ENCODE measurements around the gene LAGE3.

Gene LAGE3

DNA sequence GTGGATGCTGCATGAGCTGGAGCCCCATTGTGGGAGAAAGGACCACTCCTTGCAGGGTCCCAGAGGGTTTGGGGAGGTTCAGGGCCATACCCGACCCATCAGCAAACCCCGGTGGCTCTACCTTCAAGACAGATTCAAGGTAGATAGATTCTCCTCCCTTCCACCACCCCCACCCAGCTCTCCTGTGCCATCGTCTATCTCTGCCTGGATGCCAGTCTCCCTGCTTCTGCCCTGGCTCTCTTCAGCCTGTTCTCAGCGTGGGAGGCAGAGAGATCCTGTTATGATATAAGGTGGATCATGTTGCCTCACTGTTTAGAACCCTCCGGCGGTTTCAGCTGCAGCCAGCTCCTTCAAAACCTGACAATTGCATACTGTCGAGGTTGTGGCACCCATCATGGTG, 5.4 kb downstream of the LAGE3 start:
- no peak for DNase-seq

DNA sequence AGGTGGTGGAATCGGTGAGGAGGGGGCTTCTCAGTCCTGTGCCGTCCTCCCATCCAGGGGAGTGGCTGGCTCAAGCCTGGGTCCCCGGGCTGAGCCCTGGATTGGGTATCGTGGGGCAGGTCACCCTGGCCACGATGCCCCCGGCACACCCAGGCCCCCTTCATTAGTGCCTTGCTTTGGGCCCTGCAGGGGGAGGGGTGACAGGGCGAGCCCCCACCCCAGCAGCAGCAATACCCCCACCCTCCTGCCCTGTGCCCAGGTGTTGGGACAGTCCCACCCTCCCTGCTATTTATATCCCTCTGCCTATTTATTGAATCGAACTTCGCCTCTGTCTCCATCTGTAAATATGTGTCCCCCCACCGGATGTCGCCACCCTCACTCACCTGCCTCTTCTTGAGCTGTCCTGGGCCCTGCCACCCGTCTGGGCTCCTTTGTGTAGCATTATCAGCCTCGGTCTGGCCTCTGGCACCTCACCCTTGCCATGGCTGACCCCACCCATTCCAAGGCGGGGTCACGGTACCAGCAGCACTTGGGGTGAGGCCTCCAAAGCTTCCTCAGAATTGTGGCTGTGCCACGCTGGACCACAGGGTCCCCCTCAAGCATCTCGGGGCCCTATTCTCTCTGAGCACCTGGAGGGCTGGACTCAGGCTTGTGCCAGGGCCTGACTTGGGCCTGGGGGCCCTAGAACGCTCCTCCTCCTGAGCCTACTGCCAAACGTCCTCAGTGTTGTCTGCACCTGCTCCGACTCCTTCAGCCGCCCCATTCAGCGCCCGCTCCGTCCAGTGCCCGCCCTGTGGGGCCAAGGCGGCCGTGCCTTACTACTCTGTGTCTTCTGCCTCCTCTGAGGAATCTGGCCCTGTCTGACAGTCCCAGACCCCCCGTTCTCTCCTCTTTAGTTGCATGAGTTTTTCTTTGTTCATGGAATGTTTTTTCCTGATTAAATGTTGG, 6.1 kb downstream of the LAGE3 start:
- no peak for DNase-seq

DNA sequence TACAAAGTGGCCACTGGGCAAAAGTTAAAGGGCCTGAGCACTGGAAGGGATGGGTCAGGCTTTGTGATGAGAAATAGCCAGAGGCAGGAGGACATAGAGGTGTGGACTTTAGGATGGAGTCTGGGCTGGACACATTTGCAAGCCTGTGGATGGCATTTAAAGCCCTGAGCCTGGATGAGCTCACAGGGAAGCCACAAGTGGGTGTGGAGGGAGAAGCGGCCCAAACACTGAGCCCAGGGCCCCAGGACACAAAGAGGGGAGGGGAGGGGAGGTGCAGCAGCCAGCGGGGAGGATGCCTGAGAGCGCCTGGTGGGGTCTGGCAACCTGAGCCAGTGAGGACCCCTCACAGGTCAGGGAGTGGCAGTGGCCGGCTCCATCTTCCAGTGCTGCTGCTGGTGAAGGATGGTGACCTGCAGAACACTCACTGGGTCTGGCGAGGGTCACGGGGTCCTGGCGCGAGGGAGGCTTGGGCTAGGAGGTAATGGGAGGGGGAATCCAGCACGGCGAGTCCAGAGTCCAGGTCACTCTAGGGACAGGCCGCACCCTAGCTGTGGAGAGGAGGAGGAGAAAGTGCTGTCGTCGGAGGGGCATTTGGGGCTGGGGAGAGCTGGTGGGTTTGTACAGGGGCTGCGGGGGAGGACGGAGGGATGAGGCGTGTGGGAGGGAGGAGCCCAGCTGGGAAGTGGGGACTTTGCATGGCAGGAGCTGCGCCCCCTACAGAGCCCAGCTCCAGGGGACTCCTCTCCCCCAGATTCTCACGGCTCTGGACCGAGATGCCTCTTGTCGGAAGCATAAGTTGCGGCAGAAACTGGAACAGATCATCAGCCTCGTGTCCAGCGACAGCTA, 7.0 kb downstream of the LAGE3 start:
- no peak for DNase-seq

DNA sequence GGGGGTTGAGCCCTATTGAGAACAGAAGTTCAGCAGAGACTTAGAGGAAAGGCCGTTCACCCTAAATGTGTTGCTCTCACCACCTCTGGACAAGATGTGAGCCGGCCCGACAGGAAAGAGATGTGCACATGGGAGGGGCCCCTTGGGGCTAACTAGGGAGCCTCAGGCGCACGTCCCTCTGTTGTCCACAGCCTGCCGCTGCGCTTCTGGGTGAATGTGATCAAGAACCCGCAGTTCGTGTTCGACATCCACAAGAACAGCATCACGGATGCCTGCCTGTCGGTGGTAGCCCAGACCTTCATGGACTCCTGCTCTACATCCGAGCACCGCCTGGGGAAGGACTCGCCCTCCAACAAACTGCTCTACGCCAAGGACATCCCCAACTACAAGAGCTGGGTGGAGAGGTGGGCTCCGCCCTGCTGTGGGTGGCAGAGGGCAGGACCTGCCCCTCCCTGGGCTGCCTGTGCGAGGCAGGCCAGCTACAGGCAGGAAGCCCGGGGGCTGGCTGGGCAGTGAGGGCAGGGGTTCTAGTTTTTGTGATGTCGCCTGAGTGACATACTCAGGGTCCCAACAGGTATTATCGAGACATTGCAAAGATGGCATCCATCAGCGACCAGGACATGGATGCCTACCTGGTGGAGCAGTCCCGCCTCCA, 8.0 kb downstream of the LAGE3 start:
- no peak for DNase-seq

DNA sequence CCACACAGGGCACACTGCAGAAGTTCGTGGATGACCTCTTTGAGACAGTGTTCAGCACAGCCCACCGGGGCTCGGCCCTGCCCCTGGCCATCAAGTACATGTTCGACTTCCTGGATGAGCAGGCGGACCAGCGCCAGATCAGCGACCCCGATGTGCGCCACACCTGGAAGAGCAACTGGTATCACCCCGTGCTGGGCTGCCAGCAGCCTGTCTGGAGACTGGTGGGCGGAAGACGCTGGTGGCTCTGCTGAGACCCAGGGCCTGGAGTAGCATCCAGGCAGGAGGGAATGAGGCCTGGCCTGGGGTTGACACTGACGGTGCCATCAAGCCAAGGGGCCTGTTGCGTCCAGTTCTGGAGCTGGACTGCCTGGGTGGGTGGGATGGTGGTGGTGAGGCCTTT, 8.6 kb downstream of the LAGE3 start:
- DNase-seq: no peak

DNA sequence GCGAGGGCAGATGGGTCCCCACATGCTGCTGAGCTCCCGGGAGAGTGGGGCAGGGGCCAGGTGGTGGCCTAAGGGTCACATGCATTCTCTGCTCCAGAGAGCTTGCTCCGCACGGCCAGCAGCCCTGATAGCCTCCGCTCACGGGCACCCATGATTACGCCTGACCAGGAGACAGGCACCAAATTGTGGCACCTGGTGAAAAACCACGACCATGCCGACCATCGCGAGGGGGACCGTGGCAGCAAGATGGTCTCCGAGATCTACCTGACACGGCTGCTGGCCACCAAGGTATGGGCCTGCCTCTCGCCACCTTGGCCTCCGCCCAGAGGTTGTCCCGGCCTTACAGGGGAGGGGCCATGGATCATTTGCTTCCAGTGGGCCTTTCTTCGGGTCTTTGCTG, 9.2 kb downstream of the LAGE3 start:
- DNase-seq: no peak

DNA sequence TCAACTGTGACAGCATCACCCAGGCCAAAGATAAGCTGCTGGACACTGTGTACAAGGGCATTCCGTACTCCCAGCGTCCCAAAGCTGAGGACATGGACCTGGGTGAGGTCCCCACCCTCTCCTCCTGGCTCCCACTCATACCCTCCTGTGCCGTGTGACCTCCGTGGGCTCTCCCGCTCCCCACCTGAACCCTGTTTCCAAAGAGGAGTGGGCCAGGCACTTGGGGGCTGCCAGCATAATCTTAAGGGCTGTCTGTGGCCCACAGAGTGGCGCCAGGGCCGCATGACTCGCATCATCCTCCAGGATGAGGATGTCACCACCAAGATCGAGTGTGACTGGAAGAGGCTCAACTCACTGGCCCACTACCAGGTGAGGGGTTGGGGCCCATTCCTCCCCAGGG, 10.0 kb downstream of the LAGE3 start:
- DNase-seq: no peak

DNA sequence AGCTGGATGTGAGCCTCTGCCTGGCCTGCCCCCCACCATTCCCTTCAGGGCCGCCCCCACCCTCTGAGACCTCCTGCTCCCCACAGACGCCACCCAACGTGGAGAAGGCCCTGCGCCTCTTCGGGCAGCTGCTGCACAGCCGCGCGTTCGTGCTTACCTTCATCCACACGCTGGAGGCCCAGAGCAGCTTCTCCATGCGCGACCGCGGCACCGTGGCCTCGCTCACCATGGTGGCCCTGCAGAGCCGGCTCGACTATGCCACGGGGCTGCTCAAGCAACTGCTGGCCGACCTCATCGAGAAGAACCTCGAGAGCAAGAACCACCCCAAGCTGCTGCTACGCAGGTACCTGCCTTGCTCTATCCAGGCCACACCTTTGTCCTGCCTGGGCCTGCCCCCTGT, 10.9 kb downstream of the LAGE3 start:
- no peak for DNase-seq

DNA sequence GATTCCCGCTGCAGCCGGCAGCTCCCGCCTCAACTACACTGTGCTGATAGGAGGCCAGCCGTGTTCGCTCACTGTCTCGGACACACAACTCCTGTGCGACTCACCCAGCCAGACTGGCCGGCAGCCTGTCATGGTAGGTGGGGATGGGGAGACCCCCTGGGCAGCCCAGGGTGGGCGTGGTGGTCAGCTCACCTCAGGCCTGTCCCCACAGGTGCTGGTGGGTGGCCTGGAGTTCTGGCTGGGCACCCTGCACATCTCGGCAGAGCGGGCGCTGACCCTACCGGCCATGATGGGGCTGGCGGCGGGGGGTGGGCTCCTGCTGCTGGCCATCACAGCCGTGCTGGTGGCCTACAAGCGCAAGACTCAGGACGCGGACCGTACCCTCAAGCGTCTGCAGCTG, 11.5 kb downstream of the LAGE3 start:
- DNase-seq: no peak

DNA sequence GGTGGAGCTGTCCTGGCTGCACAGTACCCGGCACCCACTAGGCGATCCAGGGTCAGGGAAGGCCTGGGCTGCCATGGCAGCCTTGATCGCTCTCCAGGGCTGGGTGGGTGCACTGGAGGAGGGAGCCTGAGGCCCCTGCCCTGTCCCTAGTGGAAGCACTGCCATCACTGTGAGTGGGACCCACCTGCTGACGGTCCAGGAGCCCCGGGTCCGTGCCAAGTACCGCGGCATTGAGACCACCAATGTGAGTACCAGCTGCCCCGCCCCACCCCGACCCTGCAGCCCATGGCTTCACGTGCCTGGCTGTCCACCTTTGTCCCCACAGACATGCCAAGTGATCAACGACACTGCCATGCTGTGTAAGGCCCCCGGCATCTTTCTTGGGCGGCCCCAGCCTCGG, 12.2 kb downstream of the LAGE3 start:
- no peak for DNase-seq

DNA sequence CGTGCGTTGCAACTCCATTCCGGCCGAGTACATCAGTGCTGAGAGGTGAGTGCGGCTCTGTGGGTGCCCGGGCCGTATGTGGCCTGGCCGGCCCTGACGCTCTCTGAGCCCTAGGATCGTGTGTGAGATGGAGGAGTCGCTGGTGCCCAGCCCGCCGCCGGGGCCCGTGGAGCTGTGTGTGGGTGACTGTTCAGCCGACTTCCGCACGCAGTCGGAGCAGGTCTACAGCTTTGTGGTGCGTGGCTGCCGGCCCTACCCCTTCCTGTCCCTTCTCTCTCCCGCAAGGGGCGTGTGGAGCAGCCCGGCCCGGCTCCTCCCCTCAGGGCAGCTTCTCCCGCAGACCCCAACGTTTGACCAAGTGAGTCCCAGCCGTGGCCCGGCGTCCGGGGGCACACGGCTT, 13.0 kb downstream of the LAGE3 start:
- DNase-seq: no peak

DNA sequence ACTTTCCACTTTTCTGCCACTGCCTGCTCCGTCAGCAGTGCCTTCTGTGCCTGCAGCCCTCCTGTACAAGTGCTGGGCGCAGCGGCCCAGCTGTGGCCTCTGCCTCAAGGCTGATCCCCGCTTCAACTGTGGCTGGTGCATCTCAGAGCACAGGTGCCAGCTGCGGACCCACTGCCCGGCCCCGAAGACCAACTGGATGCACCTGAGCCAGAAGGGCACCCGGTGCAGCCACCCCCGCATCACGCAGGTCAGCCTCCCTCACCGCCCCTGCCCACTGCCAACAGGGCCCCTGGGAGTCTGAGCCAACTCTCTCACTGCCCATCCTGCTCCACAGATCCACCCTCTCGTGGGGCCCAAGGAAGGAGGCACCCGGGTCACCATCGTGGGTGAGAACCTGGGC, 13.5 kb downstream of the LAGE3 start:
- DNase-seq: no peak

DNA sequence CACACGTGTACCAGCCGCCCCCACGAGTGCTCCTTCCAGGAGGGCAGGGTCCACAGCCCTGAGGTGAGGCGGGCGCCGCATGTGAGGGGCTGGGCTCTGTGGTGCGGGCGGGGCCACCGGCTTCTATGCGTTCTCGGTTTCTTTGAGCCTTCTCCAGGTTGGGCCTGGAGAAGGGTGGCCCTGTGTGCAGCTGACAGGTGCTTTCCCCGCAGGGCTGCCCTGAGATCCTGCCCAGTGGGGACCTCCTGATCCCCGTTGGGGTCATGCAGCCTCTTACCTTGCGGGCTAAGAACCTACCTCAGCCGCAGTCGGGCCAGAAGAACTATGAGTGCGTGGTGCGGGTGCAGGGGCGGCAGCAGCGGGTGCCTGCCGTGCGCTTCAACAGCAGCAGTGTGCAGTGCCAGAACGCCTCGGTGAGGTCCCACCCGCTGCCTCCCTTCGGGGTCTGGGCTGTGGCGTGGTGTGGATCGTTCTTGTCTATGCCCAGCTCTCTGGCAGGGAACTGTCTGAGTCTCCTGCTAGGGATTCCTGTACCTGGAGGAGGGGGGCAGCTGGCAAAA, 14.2 kb downstream of the LAGE3 start:
- DNase-seq: no peak

DNA sequence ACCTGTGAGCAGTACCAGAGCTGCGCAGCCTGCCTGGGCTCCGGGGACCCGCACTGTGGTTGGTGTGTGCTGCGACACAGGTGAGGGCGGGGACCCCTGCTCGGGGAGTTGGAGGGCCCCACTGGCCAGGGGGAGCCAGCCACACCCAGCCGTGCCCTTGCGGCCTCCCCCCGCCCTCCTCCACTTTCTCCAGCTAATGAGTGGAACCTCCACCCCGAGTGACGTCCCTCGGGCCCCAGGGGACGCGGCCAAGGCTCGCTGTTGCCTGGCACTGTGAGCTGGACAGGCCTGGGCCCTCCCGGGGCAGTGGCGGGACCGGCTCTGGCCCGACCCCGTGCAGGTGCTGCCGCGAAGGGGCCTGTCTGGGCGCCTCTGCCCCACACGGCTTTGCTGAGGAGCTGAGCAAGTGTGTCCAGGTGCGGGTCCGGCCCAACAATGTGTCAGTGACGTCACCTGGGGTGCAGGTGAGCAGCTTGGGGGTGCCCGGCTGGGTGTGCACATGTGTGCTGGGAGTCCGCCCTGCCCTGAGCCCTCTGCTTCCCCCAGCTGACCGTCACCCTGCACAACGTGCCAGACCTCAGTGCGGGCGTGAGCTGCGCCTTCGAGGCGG, 15.4 kb downstream of the LAGE3 start:
- no peak for DNase-seq

DNA sequence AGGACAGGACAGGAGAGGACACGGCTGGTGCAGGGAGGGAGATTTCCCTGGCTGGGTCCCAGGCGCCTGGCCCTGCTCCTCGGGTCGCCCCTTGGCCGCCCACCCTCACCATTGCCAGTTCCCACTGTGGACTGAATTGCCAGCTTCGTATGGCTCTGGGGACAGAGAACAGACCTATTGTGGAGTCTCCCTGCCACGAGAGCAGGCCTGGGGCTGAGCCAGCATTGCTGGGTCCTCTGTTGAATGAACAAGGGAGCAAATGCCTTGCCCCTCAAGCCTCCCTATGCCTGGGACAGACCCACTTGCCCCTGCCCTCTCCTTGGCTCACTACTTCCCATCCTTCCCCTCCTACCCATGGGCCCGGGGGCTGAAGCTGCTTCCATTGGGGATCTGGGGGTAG, 16.7 kb downstream of the LAGE3 start:
- no peak for DNase-seq

DNA sequence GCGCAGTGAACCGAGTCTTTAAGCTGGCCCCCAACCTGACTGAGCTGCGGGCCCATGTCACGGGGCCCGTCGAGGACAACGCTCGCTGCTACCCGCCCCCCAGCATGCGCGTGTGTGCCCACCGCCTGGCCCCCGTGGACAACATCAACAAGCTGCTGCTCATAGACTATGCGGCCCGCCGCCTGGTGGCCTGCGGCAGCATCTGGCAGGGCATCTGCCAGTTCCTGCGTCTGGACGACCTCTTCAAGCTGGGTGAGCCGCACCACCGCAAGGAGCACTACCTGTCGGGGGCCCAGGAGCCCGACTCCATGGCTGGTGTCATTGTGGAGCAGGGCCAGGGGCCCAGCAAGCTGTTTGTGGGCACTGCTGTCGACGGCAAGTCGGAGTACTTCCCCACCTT, 18.8 kb downstream of the LAGE3 start:
- DNase-seq: no peak

DNA sequence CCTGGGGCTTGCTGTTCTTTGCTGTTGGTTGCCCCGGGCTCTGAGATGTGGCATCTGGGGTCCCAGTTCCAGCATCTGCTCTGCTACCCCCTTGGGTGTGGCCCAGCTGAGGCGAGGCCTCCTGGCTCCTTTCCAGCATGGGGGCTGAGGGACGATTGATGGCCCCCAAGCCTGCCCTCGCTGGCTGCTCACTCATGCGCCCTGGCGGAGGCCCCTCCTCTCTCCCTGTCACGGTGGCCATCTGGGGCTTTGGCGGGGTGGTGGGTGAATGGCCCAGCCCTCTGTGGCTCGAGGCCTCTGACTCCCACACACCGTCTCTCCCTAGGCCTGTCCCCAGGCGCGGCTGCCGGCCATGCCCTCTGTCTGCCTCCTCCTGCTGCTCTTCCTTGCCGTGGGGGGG, 19.2 kb downstream of the LAGE3 start:
- DNase-seq: no peak

DNA sequence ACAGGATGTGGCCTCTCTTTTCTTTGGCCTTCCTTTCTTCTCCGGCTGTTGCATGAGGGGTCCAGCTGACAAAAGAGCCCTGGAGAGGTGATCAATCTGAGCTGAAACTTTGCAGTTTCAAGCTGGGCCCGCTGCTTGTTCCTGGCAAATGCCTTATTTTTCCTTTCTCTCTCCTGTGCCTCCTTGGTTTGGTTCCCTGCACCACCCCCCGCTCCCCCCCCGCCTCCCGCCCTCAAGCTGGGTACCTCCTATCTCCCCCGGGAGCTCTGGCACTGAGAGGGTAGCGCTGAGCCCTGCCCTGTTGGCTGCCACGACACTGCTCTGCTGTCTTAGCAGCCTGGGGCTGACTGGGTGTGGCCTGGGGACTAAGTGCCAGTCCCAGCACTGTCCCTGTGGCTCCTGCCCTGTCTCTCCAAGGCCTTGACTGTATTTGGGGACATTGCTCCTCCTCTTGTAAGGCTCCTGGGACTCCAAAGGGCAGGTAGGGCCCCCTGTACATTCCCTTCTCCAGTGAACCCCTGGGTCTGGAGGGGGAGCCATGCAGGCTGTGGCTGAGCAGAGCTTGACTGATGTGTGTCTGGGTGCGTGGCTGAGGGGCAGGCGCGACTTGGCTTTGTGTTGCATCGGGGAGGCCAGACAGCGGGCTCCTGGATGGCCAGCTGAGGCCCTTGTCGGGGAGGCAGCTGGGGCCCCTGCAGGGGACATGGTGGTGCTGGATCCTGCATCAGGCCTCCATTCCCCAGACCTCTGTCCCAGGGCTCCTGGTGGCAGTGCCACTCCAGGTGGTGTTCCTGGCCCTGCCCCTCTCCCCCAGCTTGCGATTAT, 19.9 kb downstream of the LAGE3 start:
- DNase-seq: no peak

DNA sequence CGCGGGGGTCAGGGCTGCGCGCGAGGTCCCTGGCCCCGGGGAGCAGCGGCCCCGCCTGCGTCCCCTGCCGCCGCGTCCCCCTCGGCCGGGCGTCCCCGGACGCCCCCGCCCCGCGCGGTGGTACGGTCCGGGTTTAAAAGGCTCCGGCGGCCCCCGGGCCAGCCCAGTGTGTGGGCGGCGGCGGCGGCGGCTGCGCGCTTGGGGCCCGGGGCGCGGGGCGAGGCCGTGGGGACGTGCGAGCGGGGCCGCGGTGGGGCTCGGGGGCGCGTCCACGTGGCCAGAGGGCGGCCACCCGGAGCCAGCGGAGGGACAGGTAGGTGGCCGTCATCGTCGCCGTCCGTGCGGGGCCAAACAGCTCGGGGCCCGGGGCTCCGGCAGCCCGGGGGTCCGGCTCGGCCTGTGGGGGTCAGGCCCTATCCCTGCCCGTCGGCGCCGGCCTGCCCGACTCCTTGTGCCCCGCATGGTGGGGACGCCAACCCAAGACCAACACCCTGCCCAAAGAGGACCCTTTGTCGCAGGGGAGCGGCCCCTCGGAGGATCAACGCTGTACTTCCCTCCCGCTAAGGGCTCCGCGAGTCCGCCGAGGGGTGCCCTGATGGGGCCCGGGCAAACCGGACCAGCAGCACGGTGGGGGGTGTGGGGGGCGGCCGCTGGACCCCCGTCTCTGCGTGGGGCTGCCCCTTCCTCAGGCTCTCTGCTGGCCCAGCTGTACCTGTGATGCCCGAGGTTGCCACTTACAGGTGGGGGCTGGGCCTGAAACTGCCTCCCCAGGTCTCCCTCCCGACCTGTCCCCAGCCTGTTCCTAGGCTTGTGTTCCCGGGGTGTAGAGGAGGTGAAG, 20.7 kb downstream of the LAGE3 start, which contains the start of gene PLXNA3:
TSS of gene PLXNA3 (plus strand) at position 166 of the 838 bp plus-strand sequence. CDS start 1,903 bp downstream, outside the sequence.
- DNase-seq: peak; percentile 40

DNA sequence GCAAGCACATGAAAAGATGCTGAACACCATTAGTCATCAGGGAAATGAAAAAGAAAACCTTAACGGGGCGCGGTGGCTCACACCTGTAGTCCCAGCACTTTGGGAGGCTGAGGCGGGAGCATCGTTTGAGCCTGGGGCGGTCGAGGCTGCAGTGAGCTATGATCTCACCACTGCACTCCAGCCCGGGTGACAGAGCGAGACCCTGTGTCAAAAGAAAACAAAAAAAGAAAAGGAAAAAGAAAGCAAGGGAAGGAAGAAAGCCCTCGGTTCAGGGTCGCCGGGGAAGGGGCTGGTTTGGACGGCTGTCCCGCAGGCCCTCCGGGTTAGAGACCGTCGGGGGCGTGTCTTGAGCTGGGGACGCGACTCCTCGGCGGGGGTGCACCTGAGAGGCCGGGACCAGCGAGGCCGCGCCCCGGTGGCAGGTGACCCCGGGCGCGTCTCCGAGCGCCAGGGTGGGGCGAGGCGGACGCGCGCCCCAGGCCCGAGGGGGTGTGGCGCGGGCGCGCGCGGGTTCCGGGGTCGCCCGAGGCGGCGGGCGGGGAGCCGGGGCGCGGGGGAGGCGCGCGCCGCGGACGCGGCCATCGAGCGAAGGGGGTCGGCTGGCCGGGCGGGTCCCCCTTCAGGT, 21.5 kb downstream of the LAGE3 start:
- peak; percentile 69 for DNase-seq

All from NCI-H774 (cell line).